ENCODE results near the gene PARP15.

- TF ChIP-seq POLR2A (IDR thresholded peaks at IDR 0.05) (no peak), CTCF (IDR thresholded peaks at IDR 0.05) (no peak)
Measured at GRCh38 chr3:122598556-122598955, 21.1 kb downstream of the PARP15 start.
